Fibroblast of lung (primary cell): ENCODE results near the gene MT1HL1. TPM values are rescaled to one million over a fixed set of nuclear protein-coding genes. Genes with fewer than 3 reads are reported as not detected.

Experiments used
- DNase-seq, 2 donors: peaks; one replicate each; pipeline versions ENCODE4 v3.0.0 to v3.0.0-alpha.2; 2010; ENCODE audit warnings: low read depth in 2 of 2
- H2AFZ ChIP-seq: 2 replicates; pipeline ENCODE4 v1.5.1; 2012; ENCODE audit warnings: low read length, control low read depth, inconsistent platforms
- H3K27ac ChIP-seq: 2 replicates; pipeline ENCODE4 v1.5.1; 2011; ENCODE audit warnings: low read length, control low read depth; ENCODE audit not compliant: insufficient read depth
- H3K27me3 ChIP-seq: 2 replicates; pipeline ENCODE4 v1.5.1; 2011; ENCODE audit warnings: mild to moderate bottlenecking, low read length; ENCODE audit not compliant: control insufficient read depth, insufficient read depth
- H3K36me3 ChIP-seq: 2 replicates; pipeline ENCODE4 v1.5.1; 2011; ENCODE audit warnings: low read length; ENCODE audit not compliant: control insufficient read depth, insufficient read depth
- H3K4me1 ChIP-seq: 2 replicates; pipeline ENCODE4 v1.5.1; 2011; ENCODE audit warnings: low read length; ENCODE audit not compliant: control insufficient read depth, insufficient read depth; ENCODE audit errors: extremely low read depth
- H3K4me2 ChIP-seq: 2 replicates; pipeline ENCODE4 v1.5.1; 2011; ENCODE audit warnings: low read length, control low read depth; ENCODE audit not compliant: insufficient read depth; ENCODE audit errors: extremely low read depth
- H3K4me3 ChIP-seq, 4 experiments: fragments of 200-600 bp in 1 of 4; sonication (generic) in 1 of 4; replicated peaks in 1 of 4; 2 replicates each; pipeline ENCODE4 v1.5.1; 2011 to 2016; ENCODE audit warnings: low read length in 4 of 4, low read depth in 3 of 4, mild to moderate bottlenecking in 3 of 4, control low read depth in 2 of 4, inconsistent platforms in 1 of 4, mixed read lengths in 1 of 4; ENCODE audit not compliant: insufficient read depth in 1 of 4; ENCODE audit errors: control extremely low read depth in 1 of 4
- H3K79me2 ChIP-seq: 2 replicates; pipeline ENCODE4 v1.5.1; 2012; ENCODE audit warnings: mild to moderate bottlenecking, low read length, inconsistent platforms; ENCODE audit not compliant: control insufficient read depth, insufficient read depth
- H3K9ac ChIP-seq: 2 replicates; pipeline ENCODE4 v1.5.1; 2011; ENCODE audit warnings: mild to moderate bottlenecking, low read length, control low read depth; ENCODE audit not compliant: insufficient read depth
- H3K9me3 ChIP-seq: 2 replicates; pipeline ENCODE4 v1.5.1; 2012; ENCODE audit warnings: low read depth, low read length; ENCODE audit not compliant: control insufficient read depth, insufficient read depth
- H4K20me1 ChIP-seq: 2 replicates; pipeline ENCODE4 v1.5.1; 2011; ENCODE audit warnings: low read length; ENCODE audit not compliant: control insufficient read depth, insufficient read depth; ENCODE audit errors: extremely low read depth
- CTCF ChIP-seq, 2 donors: IDR thresholded peaks in 1 of 2; conservative IDR thresholded peaks in 1 of 2; 1 replicate in 1 of 2; 2 replicates in 1 of 2; pipeline ENCODE4 v1.5.1; 2011 to 2012; ENCODE audit warnings: low read length in 2 of 2, control low read depth in 1 of 2, inconsistent platforms in 1 of 2, low read depth in 1 of 2, mild to moderate bottlenecking in 1 of 2
- EZH2 ChIP-seq: IDR thresholded peaks from 2 replicates; pipeline ENCODE4 v1.5.1; 2012; ENCODE audit warnings: low read length, control low read depth, mild to moderate bottlenecking; ENCODE audit errors: missing control alignments
- polyA plus RNA-seq, 2 donors: library from polyadenylated mRNA; depleted of rRNA in 1 of 2; stranded (reverse) in 1 of 2; unstranded in 1 of 2; fragments of >200 nt; gene quantifications; 2 replicates each; pipeline ENCODE4 v1.2.1, GENCODE V29; 2011 to 2012; ENCODE audit warnings: missing spikeins in 1 of 2
- total RNA-seq: library from RNA; depleted of rRNA; stranded (reverse); fragments of >200 nt; gene quantifications from 2 replicates; pipeline ENCODE4 v1.2.1, GENCODE V29; 2014

The MT1HL1 gene
- total and polyA plus RNA-seq, 2 donors (not counting 1 experiment from before 2014, with no cell fraction given) = not detected

GRCh38 chr1:236997361-236997760 lies 6.9 kb downstream of the MT1HL1 start:
- Histone ChIP-seq H2AFZ (no peak overlapping the region), H3K36me3 (no peaks in the 10 kb centered on the region), H3K4me3 (no peak overlapping the region), H3K79me2 (no peaks in the 10 kb centered on the region), H3K9me3 (no peaks in the 10 kb centered on the region), H4K20me1 (no peaks in the 10 kb centered on the region), H3K27me3 (no peaks in the 10 kb centered on the region), H3K4me2 (no peak overlapping the region), H3K9ac (no peak overlapping the region), H3K27ac (no peak overlapping the region), H3K4me1 (no peaks in the 10 kb centered on the region)
- TF ChIP-seq EZH2 = no peak
- no peak for TF ChIP-seq CTCF (conservative IDR thresholded peaks at IDR 0.05 in 1 of 2, IDR thresholded peaks at IDR 0.05 in 1 of 2; ENCODE audit: low read depth in 1 of 2, low read length in 2 of 2)
- no peak for DNase-seq

- no peak overlapping the region for H3K4me3 ChIP-seq
- no peak overlapping the region for H3K9ac ChIP-seq
- H3K27me3 ChIP-seq = no peaks in the 10 kb centered on the region
- no peaks in the 10 kb centered on the region for H3K4me1 ChIP-seq
- no peaks in the 10 kb centered on the region for H3K9me3 ChIP-seq
- no peak overlapping the region for H3K4me2 ChIP-seq
- no peak for TF ChIP-seq CTCF (conservative IDR thresholded peaks at IDR 0.05 in 1 of 2, IDR thresholded peaks at IDR 0.05 in 1 of 2; ENCODE audit: low read depth in 1 of 2, low read length in 2 of 2)
- TF ChIP-seq EZH2 = no peak
- H4K20me1 ChIP-seq = no peaks in the 10 kb centered on the region
- no peaks in the 10 kb centered on the region for H3K36me3 ChIP-seq
- no peaks in the 10 kb centered on the region for H3K79me2 ChIP-seq
- no peak for DNase-seq
- no peak overlapping the region for H3K27ac ChIP-seq
- no peak overlapping the region for H2AFZ ChIP-seq
These were observed 9.8 kb downstream of the MT1HL1 start for GRCh38 chr1:236994450-236994849.

- no peak overlapping the region for H2AFZ ChIP-seq
- no peaks in the 10 kb centered on the region for H3K9me3 ChIP-seq
- H3K4me2 ChIP-seq = no peak overlapping the region
- no peak overlapping the region for H3K27ac ChIP-seq
- no peaks in the 10 kb centered on the region for H3K36me3 ChIP-seq
- H3K4me3 ChIP-seq = no peak overlapping the region
- H3K79me2 ChIP-seq = no peaks in the 10 kb centered on the region
- no peak overlapping the region for H3K9ac ChIP-seq
- H4K20me1 ChIP-seq = no peaks in the 10 kb centered on the region
- H3K4me1 ChIP-seq = no peaks in the 10 kb centered on the region
- TF ChIP-seq EZH2 (no peak), CTCF (conservative IDR thresholded peaks at IDR 0.05 in 1 of 2, IDR thresholded peaks at IDR 0.05 in 1 of 2; ENCODE audit: low read depth in 1 of 2, low read length in 2 of 2) (no peak)
- DNase-seq = no peak
- H3K27me3 ChIP-seq = no peaks in the 10 kb centered on the region
These were observed 11.8 kb downstream of the MT1HL1 start for GRCh38 chr1:236992449-236992848.
